ENCODE results near the gene CYGB.
"Not testable (repeated sequence)": the region's sequence is repeated elsewhere in the genome, so short reads cannot be mapped to it uniquely, and the experiment has no call there.

Gene CYGB

GRCh38 chr17:76566988-76567431 is 29.5 kb upstream of the CYGB start:
- DNase-seq = no peak

GRCh38 chr17:76566613-76566943 is 29.1 kb upstream of the CYGB start:
- DNase-seq = no peak

- no peak for DNase-seq
Observed at GRCh38 chr17:76565728-76566612, 28.5 kb upstream of the CYGB start.

GRCh38 chr17:76564991-76565727 is 27.6 kb upstream of the CYGB start:
- DNase-seq = not testable (repeated sequence)

GRCh38 chr17:76563359-76563758 is 25.9 kb upstream of the CYGB start:
- DNase-seq = not testable (repeated sequence)

- DNase-seq = no peak
Observed at GRCh38 chr17:76562734-76563148, 25.2 kb upstream of the CYGB start.

GRCh38 chr17:76561799-76562268 is 24.3 kb upstream of the CYGB start:
- DNase-seq = no peak

GRCh38 chr17:76561332-76561731 is 23.8 kb upstream of the CYGB start:
- no peak for DNase-seq

GRCh38 chr17:76560877-76561221 is 23.3 kb upstream of the CYGB start:
- DNase-seq = no peak

- DNase-seq = no peak
Observed at GRCh38 chr17:76560036-76560876, 22.7 kb upstream of the CYGB start.

GRCh38 chr17:76559460-76559859 is 22.0 kb upstream of the CYGB start:
- DNase-seq = not testable (repeated sequence)

GRCh38 chr17:76558198-76559095 is 20.9 kb upstream of the CYGB start:
- no peak for DNase-seq

GRCh38 chr17:76557368-76558197 is 20.1 kb upstream of the CYGB start:
- peak; percentile 61 for DNase-seq

- DNase-seq = no peak
Observed at GRCh38 chr17:76556765-76557367, 19.4 kb upstream of the CYGB start.

GRCh38 chr17:76554131-76554530 is 16.6 kb upstream of the CYGB start:
- DNase-seq = no peak

GRCh38 chr17:76553178-76553908 is 15.8 kb upstream of the CYGB start:
- no peak for DNase-seq

GRCh38 chr17:76551685-76552084 is 14.2 kb upstream of the CYGB start:
- no peak for DNase-seq

GRCh38 chr17:76550712-76551615 is 13.5 kb upstream of the CYGB start:
- no peak for DNase-seq

- no peak for DNase-seq
Observed at GRCh38 chr17:76549539-76549938, 12.0 kb upstream of the CYGB start.
